GM15510 (cell line): ENCODE data around the gene OR2A14.

Experiments
- POLR2A ChIP-seq: IDR thresholded peaks from 3 replicates; pipeline ENCODE4 v1.6.1; 2011; ENCODE audit warnings: borderline replicate concordance; ENCODE audit not compliant: insufficient read length; ENCODE audit errors: extremely low read depth

Gene OR2A14

DNA sequence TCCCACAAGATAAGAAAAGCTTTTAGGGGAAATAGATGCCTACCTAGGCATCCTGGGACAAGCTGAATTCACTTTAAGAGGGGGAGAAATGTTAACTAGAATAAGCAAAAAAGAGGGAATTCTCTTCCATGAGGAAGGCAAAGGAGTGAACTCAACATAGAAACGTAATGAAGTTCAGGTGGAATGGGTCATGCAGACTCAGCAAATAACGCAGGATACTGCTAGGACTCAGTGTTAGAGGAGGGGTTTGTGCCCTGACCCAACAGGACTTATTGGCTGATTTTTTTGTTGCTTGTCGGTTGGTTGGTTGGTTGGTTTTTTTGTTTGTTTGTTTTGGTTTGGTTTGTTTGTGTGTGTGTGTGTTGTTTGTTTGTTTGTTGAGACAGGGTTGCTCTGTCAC, 9.3 kb downstream of the OR2A14 start:
- no peak for TF ChIP-seq POLR2A

DNA sequence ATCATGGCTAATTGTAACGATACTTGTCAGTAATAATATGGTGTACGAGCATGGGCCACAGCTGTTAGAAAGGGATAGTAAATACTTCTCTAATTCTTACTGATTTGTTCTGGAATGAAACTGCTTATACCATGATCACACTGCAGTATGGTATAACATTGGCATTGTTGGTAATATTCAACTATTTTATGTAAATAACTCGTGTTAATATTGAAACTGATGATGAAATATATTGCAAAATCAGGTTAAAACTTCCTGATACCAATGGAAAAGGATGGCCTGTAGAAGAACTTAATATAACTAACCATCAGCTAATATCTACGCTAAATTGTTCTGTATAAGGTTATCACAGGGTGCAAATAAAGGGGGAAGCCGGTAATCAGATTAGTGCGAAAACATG, 10.3 kb downstream of the OR2A14 start:
- no peak for TF ChIP-seq POLR2A

DNA sequence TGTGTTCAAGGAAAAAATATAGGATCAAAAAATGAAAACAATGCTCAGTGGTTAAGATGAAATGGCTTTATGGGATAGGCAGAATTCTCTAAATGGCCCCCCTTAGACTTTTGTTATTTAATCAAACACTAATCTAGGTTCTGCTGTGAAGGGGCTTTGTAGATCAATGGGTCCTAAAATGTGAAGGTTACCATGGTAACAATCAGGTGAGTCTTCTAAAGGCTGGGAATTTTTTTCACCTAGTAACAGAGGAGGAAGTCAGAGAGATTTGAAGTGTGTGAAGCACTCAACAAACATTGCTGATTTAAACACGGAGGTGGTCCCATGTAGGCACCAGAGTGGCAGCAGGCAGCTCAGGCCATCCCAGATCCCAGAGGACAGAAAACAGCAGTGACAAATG, 11.1 kb downstream of the OR2A14 start:
- TF ChIP-seq POLR2A = no peak

DNA sequence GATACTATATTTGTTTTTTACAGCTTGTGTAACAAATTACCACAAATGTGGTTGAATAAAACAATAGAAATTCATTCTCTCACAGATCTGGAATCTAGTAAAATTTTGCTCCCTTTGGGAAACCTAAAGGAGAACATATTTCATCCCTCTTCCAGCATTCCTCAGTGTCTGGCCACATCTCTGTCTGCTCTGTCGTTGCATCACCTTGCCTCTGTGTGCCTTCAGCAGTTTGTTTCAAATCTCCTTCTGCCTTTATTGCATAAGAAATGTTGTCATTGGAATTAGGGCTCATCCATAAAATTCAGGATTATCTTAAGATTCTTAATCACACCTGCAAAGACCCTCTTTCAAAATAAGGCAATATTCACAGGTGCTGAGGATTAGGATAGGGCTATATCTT, 14.5 kb downstream of the OR2A14 start:
- no peak for TF ChIP-seq POLR2A

DNA sequence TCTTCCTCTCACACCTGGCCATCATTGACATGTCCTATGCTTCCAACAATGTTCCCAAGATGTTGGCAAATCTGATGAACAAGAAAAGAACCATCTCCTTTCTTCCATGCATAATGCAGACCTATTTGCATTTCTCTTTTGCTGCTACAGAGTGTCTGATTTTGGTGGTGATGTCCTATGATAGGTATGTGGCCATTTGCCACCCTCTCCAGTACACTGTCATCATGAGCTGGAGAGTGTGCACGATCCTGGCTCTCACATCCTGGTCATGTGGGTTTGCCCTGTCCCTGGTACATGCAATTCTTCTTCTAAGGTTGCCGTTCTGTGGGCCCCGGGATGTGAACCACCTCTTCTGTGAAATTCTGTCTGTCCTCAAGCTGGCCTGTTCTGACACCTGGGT, 19.2 kb downstream of the OR2A14 start:
- no peak for TF ChIP-seq POLR2A

DNA sequence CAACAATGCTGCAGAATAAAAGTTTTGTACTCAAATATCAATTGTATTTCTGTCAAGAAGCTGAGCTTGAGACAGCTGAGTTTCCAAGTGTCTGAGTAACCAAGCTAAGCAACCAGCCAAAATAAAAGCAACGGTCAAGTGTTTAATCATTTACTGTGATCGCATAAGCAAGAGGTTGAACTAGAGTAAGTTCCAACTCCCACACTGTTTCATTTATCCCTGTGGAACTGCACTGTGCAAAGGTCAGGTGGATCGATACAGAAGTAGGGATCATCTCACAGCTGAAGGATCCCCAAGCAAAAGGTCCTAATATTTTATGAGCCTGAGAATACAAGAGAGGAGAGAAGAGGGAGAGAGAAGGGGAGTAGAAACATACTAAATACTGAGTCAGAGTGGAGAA, 21.4 kb downstream of the OR2A14 start:
- no peak for TF ChIP-seq POLR2A

DNA sequence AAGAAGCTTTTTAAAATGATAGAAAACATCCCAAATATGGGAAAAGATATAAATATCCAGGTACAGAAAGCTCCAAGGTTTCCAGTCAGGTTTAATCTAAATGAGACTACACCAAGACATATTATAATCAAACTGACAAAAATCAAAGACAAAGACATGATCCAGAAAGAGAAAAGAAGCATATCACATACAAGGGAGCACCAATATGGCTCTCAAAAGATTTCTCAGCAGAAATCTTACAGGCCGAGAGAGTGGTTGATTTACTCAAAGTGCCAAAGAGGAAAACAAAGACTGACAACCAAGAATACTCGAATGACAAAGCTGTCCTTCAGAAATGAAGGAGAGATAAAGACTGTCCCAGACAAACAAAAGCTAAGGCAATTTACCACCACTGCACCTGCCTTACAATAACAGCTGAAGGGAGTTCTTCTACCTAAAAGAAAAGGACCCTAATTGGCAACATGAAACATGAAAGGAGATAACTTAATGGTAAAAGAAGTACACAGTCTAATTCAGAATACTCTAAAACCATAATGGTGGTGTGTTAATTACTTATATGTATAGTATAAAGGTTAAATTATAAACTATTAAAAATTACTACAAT, 25.4 kb downstream of the OR2A14 start:
- TF ChIP-seq POLR2A = no peak

DNA sequence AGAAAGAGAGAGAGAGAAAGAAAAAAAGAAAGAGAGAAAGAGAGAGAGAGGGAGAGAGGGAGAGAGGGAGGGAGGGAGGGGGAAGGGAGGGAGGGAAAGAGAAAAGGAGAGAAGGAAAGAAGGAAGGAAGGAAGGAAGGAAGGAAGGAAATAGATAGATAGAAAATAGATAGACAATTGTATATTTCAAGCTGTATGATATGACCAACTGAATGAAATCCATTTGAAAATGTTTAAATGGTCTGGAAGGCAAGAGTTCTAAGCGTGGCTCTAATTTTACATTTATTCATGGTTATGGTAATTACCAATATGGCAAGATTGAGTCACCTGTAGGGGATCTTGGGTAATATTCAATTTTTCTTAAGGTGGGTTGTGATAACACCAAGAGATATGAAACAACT, 35.9 kb downstream of the OR2A14 start:
- TF ChIP-seq POLR2A = no peak

DNA sequence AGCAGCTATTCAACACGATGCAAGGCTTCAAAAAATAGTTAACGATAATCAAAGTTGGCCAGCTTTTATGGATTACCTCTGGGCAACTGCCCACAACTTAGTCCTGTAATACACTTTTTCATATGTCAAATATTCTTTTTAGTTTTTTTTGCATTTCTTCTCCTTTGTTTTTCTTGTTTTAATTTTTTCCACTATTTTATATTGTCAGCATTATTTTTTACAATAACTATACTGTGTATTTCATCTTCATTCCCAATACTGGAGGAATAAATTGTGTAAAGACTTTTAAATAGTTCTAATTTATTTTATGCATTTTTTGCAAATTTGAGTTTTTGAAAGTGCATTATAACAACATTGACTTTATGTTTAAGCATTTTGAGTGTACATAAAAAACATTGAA, 41.8 kb downstream of the OR2A14 start:
- TF ChIP-seq POLR2A = no peak

DNA sequence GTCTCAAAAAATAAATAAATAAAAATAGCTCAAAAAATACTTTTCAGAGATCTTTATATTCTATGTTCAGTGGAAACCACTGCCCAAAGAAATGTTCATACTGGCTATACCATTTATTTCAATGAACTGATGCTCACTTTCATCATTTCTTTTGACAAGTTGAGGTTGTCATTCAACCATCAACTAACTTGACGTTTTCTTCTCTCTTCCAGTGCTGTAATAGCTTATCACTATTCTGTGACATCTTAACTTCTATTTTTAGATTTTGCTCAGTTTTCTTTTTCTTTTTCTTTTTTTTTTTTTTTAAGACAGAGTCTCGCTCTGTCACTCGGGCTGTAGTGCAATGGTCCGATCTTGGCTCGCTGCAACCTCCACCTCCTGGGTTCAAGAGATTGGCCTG, 51.6 kb downstream of the OR2A14 start:
- TF ChIP-seq POLR2A = no peak
